WTC11 (cell line): ENCODE data around the gene RAB1B.
"Not testable (repeated sequence)": the region's sequence is repeated elsewhere in the genome, so short reads cannot be mapped to it uniquely, and the experiment has no call there.

ENCODE experiments used
- ATF2 ChIP-seq: sonication (generic); formaldehyde crosslinking; IDR thresholded peaks from 2 replicates; pipeline ENCODE4 v1.8.1; 2022; ENCODE audit warnings: low read depth, missing genetic modification reagents, borderline replicate concordance
- CBFB ChIP-seq: sonication (generic); formaldehyde crosslinking; IDR thresholded peaks from 2 replicates; pipeline ENCODE4 v1.8.1; 2022; ENCODE audit warnings: mild to moderate bottlenecking, low read depth, missing genetic modification reagents
- NFE2L1 ChIP-seq: sonication (generic); formaldehyde crosslinking; IDR thresholded peaks from 2 replicates; pipeline ENCODE4 v1.8.1; 2023; ENCODE audit warnings: missing genetic modification reagents
- SP1 ChIP-seq: sonication (generic); formaldehyde crosslinking; conservative IDR thresholded peaks from 2 replicates; pipeline ENCODE4 v1.8.1; 2022; ENCODE audit warnings: missing genetic modification reagents
- TP53 ChIP-seq: sonication (generic); formaldehyde crosslinking; IDR thresholded peaks from 2 replicates; pipeline ENCODE4 v1.8.1; 2023; ENCODE audit warnings: mild to moderate bottlenecking, missing genetic modification reagents
- ZNF121 ChIP-seq: sonication (generic); formaldehyde crosslinking; IDR thresholded peaks from 2 replicates; pipeline ENCODE4 v1.8.0; 2023; ENCODE audit warnings: missing genetic modification reagents
- ZNF281 ChIP-seq: sonication (generic); formaldehyde crosslinking; IDR thresholded peaks from 2 replicates; pipeline ENCODE4 v1.8.0; 2023; ENCODE audit warnings: mild to moderate bottlenecking, missing genetic modification reagents
- ZNF671 ChIP-seq: fragments of 250-450 bp; sonication (Bioruptor Pico); IDR thresholded peaks from 2 replicates; pipeline ENCODE4 v1.8.0; 2021; ENCODE audit warnings: mild to moderate bottlenecking
- TF ChIP-seq, protein P1 (sequence below): fragments of 200-600 bp; IDR thresholded peaks from 2 replicates; pipeline ENCODE4 v1.8.0; 2022; ENCODE audit warnings: antibody characterized with exemption
- TF ChIP-seq, protein P2 (sequence below): sonication (generic); formaldehyde crosslinking; IDR thresholded peaks from 2 replicates; pipeline ENCODE4 v1.8.1; 2023; ENCODE audit warnings: mild to moderate bottlenecking, missing genetic modification reagents, moderate library complexity
- TF ChIP-seq, protein P3 (sequence below): sonication (generic); formaldehyde crosslinking; conservative IDR thresholded peaks from 2 replicates; pipeline ENCODE4 v1.8.1; 2022; ENCODE audit warnings: mild to moderate bottlenecking, missing genetic modification reagents
- TF ChIP-seq, protein P4 (sequence below): sonication (generic); formaldehyde crosslinking; IDR thresholded peaks from 2 replicates; pipeline ENCODE4 v1.8.0; 2022; ENCODE audit warnings: mild to moderate bottlenecking, missing genetic modification reagents
- TF ChIP-seq, protein P5 (sequence below): sonication (generic); formaldehyde crosslinking; IDR thresholded peaks from 2 replicates; pipeline ENCODE4 v1.8.0; 2022; ENCODE audit warnings: missing genetic modification reagents
- TF ChIP-seq, protein P6 (sequence below): sonication (generic); formaldehyde crosslinking; IDR thresholded peaks from 2 replicates; pipeline ENCODE4 v1.8.0; 2022; ENCODE audit warnings: mild to moderate bottlenecking, missing genetic modification reagents

- not testable (repeated sequence) for TF ChIP-seq CBFB; NFE2L1 (CRISPR knock-in tag); ATF2 (CRISPR knock-in tag); SP1 (CRISPR knock-in tag); ZNF671 (CRISPR knock-in tag); ZNF281; ZNF121; TP53
- TF ChIP-seq, protein P1, sequence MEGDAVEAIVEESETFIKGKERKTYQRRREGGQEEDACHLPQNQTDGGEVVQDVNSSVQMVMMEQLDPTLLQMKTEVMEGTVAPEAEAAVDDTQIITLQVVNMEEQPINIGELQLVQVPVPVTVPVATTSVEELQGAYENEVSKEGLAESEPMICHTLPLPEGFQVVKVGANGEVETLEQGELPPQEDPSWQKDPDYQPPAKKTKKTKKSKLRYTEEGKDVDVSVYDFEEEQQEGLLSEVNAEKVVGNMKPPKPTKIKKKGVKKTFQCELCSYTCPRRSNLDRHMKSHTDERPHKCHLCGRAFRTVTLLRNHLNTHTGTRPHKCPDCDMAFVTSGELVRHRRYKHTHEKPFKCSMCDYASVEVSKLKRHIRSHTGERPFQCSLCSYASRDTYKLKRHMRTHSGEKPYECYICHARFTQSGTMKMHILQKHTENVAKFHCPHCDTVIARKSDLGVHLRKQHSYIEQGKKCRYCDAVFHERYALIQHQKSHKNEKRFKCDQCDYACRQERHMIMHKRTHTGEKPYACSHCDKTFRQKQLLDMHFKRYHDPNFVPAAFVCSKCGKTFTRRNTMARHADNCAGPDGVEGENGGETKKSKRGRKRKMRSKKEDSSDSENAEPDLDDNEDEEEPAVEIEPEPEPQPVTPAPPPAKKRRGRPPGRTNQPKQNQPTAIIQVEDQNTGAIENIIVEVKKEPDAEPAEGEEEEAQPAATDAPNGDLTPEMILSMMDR, result not testable (repeated sequence)
- TF ChIP-seq, protein P2, sequence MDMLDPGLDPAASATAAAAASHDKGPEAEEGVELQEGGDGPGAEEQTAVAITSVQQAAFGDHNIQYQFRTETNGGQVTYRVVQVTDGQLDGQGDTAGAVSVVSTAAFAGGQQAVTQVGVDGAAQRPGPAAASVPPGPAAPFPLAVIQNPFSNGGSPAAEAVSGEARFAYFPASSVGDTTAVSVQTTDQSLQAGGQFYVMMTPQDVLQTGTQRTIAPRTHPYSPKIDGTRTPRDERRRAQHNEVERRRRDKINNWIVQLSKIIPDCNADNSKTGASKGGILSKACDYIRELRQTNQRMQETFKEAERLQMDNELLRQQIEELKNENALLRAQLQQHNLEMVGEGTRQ (CRISPR knock-in tag), result not testable (repeated sequence)
- TF ChIP-seq, protein P3, sequence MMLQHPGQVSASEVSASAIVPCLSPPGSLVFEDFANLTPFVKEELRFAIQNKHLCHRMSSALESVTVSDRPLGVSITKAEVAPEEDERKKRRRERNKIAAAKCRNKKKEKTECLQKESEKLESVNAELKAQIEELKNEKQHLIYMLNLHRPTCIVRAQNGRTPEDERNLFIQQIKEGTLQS (CRISPR knock-in tag), result not testable (repeated sequence)
- TF ChIP-seq, protein P4, sequence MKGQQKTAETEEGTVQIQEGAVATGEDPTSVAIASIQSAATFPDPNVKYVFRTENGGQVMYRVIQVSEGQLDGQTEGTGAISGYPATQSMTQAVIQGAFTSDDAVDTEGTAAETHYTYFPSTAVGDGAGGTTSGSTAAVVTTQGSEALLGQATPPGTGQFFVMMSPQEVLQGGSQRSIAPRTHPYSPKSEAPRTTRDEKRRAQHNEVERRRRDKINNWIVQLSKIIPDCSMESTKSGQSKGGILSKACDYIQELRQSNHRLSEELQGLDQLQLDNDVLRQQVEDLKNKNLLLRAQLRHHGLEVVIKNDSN (CRISPR knock-in tag), result not testable (repeated sequence)
- TF ChIP-seq, protein P5, sequence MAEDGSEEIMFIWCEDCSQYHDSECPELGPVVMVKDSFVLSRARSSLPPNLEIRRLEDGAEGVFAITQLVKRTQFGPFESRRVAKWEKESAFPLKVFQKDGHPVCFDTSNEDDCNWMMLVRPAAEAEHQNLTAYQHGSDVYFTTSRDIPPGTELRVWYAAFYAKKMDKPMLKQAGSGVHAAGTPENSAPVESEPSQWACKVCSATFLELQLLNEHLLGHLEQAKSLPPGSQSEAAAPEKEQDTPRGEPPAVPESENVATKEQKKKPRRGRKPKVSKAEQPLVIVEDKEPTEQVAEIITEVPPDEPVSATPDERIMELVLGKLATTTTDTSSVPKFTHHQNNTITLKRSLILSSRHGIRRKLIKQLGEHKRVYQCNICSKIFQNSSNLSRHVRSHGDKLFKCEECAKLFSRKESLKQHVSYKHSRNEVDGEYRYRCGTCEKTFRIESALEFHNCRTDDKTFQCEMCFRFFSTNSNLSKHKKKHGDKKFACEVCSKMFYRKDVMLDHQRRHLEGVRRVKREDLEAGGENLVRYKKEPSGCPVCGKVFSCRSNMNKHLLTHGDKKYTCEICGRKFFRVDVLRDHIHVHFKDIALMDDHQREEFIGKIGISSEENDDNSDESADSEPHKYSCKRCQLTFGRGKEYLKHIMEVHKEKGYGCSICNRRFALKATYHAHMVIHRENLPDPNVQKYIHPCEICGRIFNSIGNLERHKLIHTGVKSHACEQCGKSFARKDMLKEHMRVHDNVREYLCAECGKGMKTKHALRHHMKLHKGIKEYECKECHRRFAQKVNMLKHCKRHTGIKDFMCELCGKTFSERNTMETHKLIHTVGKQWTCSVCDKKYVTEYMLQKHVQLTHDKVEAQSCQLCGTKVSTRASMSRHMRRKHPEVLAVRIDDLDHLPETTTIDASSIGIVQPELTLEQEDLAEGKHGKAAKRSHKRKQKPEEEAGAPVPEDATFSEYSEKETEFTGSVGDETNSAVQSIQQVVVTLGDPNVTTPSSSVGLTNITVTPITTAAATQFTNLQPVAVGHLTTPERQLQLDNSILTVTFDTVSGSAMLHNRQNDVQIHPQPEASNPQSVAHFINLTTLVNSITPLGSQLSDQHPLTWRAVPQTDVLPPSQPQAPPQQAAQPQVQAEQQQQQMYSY (CRISPR knock-in tag), result not testable (repeated sequence)
- TF ChIP-seq, protein P6, sequence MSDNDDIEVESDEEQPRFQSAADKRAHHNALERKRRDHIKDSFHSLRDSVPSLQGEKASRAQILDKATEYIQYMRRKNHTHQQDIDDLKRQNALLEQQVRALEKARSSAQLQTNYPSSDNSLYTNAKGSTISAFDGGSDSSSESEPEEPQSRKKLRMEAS (CRISPR knock-in tag), result not testable (repeated sequence)
Observed at GRCh38 chr11:66253081-66253480, 15.4 kb upstream of the RAB1B start.
